Thyroid gland (tissue), 4 donors: ENCODE results near the gene PAX5. TPM values are rescaled to one million over a fixed set of nuclear protein-coding genes. Genes with fewer than 3 reads are reported as not detected.

ENCODE experiments used
- DNase-seq, 2 donors: peaks; one replicate each; pipeline ENCODE4 v3.0.0-alpha.2; 2019
- H3K27ac ChIP-seq, 3 donors: fragments of 200-600 bp; sonication (generic); 1 replicate in 2 of 3; 2 replicates in 1 of 3; pipeline ENCODE4 v1.5.1; 2016 to 2019; ENCODE audit warnings: mild to moderate bottlenecking in 1 of 3, moderate library complexity in 1 of 3
- H3K27me3 ChIP-seq: fragments of 200-600 bp; sonication (generic); one replicate; pipeline ENCODE4 v1.5.1; 2019
- H3K36me3 ChIP-seq, 2 donors: fragments of 200-600 bp; sonication (generic); one replicate each; pipeline ENCODE4 v1.5.1; 2016 to 2019
- H3K4me1 ChIP-seq, 2 donors: fragments of 200-600 bp; sonication (generic); one replicate each; pipeline ENCODE4 v1.5.1; 2017 to 2019
- H3K4me3 ChIP-seq, 3 donors: fragments of 200-600 bp; sonication (generic); replicated peaks in 1 of 3; 1 replicate in 2 of 3; 2 replicates in 1 of 3; pipeline ENCODE4 v1.5.1; 2016; ENCODE audit warnings: mild to moderate bottlenecking in 1 of 3
- H3K9me3 ChIP-seq: fragments of 200-600 bp; sonication (generic); one replicate; pipeline ENCODE4 v1.5.1; 2017
- POLR2A ChIP-seq, 2 donors: fragments of 450-650 bp; IDR thresholded peaks; one replicate each; pipeline ENCODE4 v1.6.1; 2017; ENCODE audit warnings: antibody characterized with exemption in 2 of 2, mild to moderate bottlenecking in 2 of 2, moderate library complexity in 1 of 2
- WGBS, 2 donors: methylation state at CpG; one replicate each; pipeline ENCODE4 v1.1.5; 2017; 5-methylcytosine and 5-hydroxymethylcytosine counted together
- intact Hi-C: fragments of 100-400 bp; cut with DNase I; formaldehyde crosslinking; loops from one replicate; pipeline ENCODE4 v1.15.1; 2023
- total RNA-seq, 4 donors: library from RNA; depleted of rRNA; stranded (reverse); fragments of >200 nt; gene quantifications; one replicate each; pipeline ENCODE4 v1.2.3, GENCODE V29; 2016
- TF ChIP-seq, protein P1 (sequence below), 6 experiments: fragments of 200-600 bp in 3 of 6; fragments of 450-650 bp in 3 of 6; sonication (generic) in 3 of 6; IDR thresholded peaks; one replicate each; pipeline ENCODE4 v1.5.1; 2016 to 2019; ENCODE audit warnings: antibody characterized with exemption in 6 of 6, mild to moderate bottlenecking in 2 of 6, inconsistent platforms in 1 of 6, moderate library complexity in 1 of 6

PAX5 gene
- total RNA-seq, 4 donors from 2014 or later: 0.68 TPM; not detected in 3

DNA sequence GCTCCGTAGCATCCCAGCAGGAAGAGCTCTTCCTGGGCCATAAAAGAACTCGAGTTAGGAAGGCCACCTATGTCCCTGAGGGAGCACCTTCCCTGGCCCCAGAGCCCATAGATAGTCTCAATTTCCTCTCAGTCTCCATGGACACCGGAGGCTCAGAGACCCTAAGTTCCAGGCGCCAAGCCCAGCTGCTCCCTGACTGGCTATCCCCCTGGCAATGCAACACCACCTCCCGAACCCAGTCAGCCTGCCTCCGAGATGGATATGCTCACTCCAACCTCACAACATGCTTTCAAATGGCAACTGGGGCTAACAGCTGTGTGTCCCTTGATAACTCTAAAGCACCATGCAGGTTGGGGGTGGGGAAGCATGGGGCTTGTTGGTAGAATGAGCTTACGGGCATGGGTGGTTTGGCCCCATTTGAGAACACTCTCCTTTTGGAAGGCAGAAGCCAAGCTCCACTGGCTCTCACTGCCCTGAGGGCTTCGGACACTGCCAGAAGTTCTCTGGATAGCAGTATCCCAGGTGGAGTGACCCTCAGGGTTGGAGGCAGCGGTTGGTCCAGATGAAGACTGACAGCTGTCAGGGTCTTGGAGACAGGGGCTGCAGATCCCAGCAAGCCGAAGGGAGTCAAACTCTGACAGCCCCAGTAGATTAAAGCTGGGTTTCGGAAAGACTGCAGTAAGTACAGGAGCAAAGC is 165.3 kb downstream of the PAX5 start:
- intact Hi-C loops: no loop called here
- no peak for DNase-seq
- no peak for TF ChIP-seq POLR2A (IDR thresholded peaks at IDR 0.05)
- TF ChIP-seq, protein P1, sequence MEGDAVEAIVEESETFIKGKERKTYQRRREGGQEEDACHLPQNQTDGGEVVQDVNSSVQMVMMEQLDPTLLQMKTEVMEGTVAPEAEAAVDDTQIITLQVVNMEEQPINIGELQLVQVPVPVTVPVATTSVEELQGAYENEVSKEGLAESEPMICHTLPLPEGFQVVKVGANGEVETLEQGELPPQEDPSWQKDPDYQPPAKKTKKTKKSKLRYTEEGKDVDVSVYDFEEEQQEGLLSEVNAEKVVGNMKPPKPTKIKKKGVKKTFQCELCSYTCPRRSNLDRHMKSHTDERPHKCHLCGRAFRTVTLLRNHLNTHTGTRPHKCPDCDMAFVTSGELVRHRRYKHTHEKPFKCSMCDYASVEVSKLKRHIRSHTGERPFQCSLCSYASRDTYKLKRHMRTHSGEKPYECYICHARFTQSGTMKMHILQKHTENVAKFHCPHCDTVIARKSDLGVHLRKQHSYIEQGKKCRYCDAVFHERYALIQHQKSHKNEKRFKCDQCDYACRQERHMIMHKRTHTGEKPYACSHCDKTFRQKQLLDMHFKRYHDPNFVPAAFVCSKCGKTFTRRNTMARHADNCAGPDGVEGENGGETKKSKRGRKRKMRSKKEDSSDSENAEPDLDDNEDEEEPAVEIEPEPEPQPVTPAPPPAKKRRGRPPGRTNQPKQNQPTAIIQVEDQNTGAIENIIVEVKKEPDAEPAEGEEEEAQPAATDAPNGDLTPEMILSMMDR (IDR thresholded peaks at IDR 0.05): no peak

DNA sequence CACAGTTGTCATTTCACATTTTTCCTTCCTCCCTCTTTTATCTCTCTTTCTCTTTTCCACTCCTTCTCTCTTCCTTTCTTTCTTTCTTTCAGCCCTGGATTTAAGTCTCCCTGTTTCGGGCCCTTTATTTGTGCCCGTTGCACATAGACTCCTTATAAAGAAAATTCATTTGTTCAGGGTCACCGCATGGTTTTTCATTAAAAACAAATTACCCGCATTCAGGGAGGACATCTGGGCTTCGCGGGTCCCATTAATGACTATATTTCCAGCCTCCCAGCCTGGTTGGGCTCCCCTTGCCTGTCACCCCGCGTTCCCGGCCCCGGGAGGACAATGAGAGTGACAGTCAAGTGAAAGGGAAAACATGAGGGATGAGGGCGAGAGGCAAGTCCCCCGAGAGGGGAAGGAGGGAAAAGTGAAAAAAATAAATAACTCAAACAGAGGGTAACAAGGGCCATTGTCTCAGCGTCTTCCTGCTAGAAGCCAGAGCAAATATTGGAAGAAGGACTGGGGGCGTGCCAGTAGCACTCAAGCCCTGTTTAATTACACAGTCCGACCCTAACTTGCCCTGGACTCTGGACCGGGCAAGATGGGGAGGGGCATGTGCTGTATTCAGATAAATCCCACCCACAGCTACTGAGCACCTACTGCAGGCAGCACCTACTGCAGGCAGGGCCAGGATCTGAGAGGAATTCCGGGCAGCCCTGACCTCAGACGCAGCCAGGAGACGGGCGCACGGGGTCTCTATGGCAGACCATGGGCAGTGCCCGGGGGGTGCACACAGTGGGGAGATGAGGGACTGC is 166.2 kb downstream of the PAX5 start:
- no peak for DNase-seq
- WGBS, 2 donors: 39 to 47% methylated on average over 21 to 22 of the region's 22 CpGs
- Histone ChIP-seq H3K36me3 (no peaks in the 10 kb centered on the region), H3K4me3 (no peak overlapping the region), H3K9me3 (no peaks in the 10 kb centered on the region), H3K4me1 (no peaks in the 10 kb centered on the region), H3K27ac (no peak overlapping the region), H3K27me3 (no peaks in the 10 kb centered on the region)
- intact Hi-C loops: no loop called here
- no peak for TF ChIP-seq POLR2A (IDR thresholded peaks at IDR 0.05)
- TF ChIP-seq, protein P1 (IDR thresholded peaks at IDR 0.05): no peak

More for the DNA sequence above, 165.3 kb downstream of the PAX5 start:
- no peaks in the 10 kb centered on the region for H3K27me3 ChIP-seq
- no peak overlapping the region for H3K4me3 ChIP-seq
- H3K9me3 ChIP-seq: no peaks in the 10 kb centered on the region
- WGBS, 2 donors: 64 to 71% methylated on average over 8 to 11 of the region's 11 CpGs
- H3K27ac ChIP-seq: no peak overlapping the region
- no peaks in the 10 kb centered on the region for H3K4me1 ChIP-seq
- H3K36me3 ChIP-seq: no peaks in the 10 kb centered on the region

DNA sequence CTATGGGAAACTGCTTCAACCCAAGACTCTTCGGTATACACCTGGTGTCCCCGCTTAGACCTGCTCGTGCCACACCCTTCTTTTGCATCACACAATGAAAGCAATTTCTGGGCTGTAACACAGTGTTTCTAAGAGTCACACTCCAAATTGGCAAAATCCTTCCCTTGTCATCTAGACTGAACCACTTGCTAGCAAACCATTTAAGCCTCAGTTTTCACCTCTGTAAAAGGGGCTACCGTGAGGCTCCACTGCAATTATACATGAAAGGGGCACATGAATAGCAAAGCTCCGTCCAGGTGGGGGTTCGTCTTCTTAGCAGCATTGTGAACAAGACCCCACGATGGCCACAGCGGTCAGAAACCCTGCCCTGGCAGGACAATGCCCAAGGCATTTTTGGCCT is 166.8 kb downstream of the PAX5 start:
- DNase-seq: no peak
- intact Hi-C loops: no loop called here
- Histone ChIP-seq H3K4me3 (no peak overlapping the region), H3K4me1 (no peaks in the 10 kb centered on the region), H3K27ac (no peak overlapping the region), H3K27me3 (no peaks in the 10 kb centered on the region), H3K36me3 (no peaks in the 10 kb centered on the region), H3K9me3 (no peaks in the 10 kb centered on the region)
- TF ChIP-seq POLR2A (IDR thresholded peaks at IDR 0.05): no peak
- TF ChIP-seq, protein P1 (IDR thresholded peaks at IDR 0.05): no peak
- 90 to 92% methylated on average over 8 of the region's 8 CpGs for WGBS, 2 donors

DNA sequence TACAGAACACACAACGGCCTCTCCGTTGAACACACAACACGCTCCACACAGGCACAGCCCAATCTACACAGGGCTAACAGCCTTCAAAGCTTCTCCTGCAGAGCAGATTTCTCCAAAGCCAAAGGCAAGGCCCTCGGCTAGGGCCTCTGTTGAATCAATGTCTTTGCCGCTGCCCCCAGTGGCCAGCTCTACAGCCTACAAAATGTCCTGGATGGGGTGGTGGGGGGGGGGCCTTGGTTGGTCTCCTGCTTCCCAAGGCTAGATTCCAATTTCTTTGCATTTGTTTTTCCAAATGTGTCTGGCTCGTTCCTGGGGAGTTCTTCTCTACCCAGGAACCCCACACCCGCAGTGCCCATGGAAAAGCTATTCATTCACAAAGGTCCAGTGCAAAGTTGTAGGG is 167.2 kb downstream of the PAX5 start:
- intact Hi-C loops: no loop called here
- Histone ChIP-seq H3K4me1 (no peaks in the 10 kb centered on the region), H3K27me3 (no peaks in the 10 kb centered on the region), H3K9me3 (no peaks in the 10 kb centered on the region), H3K27ac (no peak overlapping the region), H3K36me3 (no peaks in the 10 kb centered on the region), H3K4me3 (no peak overlapping the region)
- DNase-seq: no peak
- 79 to 81% methylated on average over 7 of the region's 7 CpGs for WGBS, 2 donors
- TF ChIP-seq POLR2A (IDR thresholded peaks at IDR 0.05): no peak
- TF ChIP-seq, protein P1 (IDR thresholded peaks at IDR 0.05): no peak
